Trophoblast cell (in vitro differentiated cells and primary cell): ENCODE data around the gene ANKRD33B.
A peak's percentile ranks its signal among the peaks of the same experiment; 100 is the strongest.

Experiments
- DNase-seq, 2 donors: peaks; one replicate each; pipeline ENCODE4 v3.0.0-alpha.2; 2016
- H2AFZ ChIP-seq: 2 replicates; pipeline ENCODE4 v1.6.1; 2013; ENCODE audit warnings: low read length, moderate library complexity, mild to moderate bottlenecking; ENCODE audit not compliant: insufficient read depth, poor library complexity
- H2AK5ac ChIP-seq: 2 replicates; pipeline ENCODE4 v1.6.1; 2013; ENCODE audit warnings: mild to moderate bottlenecking, low read length
- H2BK120ac ChIP-seq: 2 replicates; pipeline ENCODE4 v1.6.1; 2013; ENCODE audit warnings: low read length, mild to moderate bottlenecking, moderate library complexity; ENCODE audit not compliant: insufficient read depth, poor library complexity
- H2BK12ac ChIP-seq: 2 replicates; pipeline ENCODE4 v1.6.1; 2013; ENCODE audit warnings: mild to moderate bottlenecking, low read length, moderate library complexity
- H2BK5ac ChIP-seq: 2 replicates; pipeline ENCODE4 v1.6.1; 2013; ENCODE audit warnings: low read length, low read depth, moderate library complexity, mild to moderate bottlenecking; ENCODE audit not compliant: poor library complexity
- H3K14ac ChIP-seq: 2 replicates; pipeline ENCODE4 v1.6.1; 2013; ENCODE audit warnings: mild to moderate bottlenecking, low read length
- H3K18ac ChIP-seq: 2 replicates; pipeline ENCODE4 v1.6.1; 2013; ENCODE audit warnings: mild to moderate bottlenecking, low read length
- H3K23ac ChIP-seq: 2 replicates; pipeline ENCODE4 v1.6.1; 2013; ENCODE audit warnings: low read length
- H3K27ac ChIP-seq: 2 replicates; pipeline ENCODE4 v1.5.1; 2013; ENCODE audit warnings: low read depth, mild to moderate bottlenecking, inconsistent platforms, low read length, moderate library complexity
- H3K27me3 ChIP-seq: 2 replicates; pipeline ENCODE4 v1.6.1; 2013; ENCODE audit warnings: inconsistent platforms, mild to moderate bottlenecking, low read length, moderate library complexity; ENCODE audit not compliant: insufficient read depth
- H3K36me3 ChIP-seq, 2 experiments: 1 replicate in 1 of 2; 2 replicates in 1 of 2; pipeline ENCODE4 v1.6.1; 2013; ENCODE audit warnings: low read length in 2 of 2, mild to moderate bottlenecking in 2 of 2, moderate library complexity in 1 of 2; ENCODE audit not compliant: insufficient read depth in 2 of 2, control insufficient read depth in 1 of 2
- H3K4ac ChIP-seq: 2 replicates; pipeline ENCODE4 v1.6.1; 2013; ENCODE audit warnings: low read depth, mild to moderate bottlenecking, low read length, moderate library complexity
- H3K4me1 ChIP-seq, 2 experiments: 1 replicate in 1 of 2; 2 replicates in 1 of 2; pipeline ENCODE4 v1.6.1; 2013; ENCODE audit warnings: low read length in 2 of 2, mild to moderate bottlenecking in 2 of 2, moderate library complexity in 1 of 2; ENCODE audit not compliant: insufficient read depth in 2 of 2, control insufficient read depth in 1 of 2
- H3K4me2 ChIP-seq: 2 replicates; pipeline ENCODE4 v1.6.1; 2013; ENCODE audit warnings: inconsistent platforms, mild to moderate bottlenecking, low read length, moderate library complexity
- H3K4me3 ChIP-seq: 2 replicates; pipeline ENCODE4 v1.5.1; 2013; ENCODE audit warnings: mild to moderate bottlenecking, low read depth, low read length, inconsistent platforms
- H3K79me1 ChIP-seq: one replicate; pipeline ENCODE4 v1.6.1; 2013; ENCODE audit warnings: low read length
- H3K79me2 ChIP-seq: 2 replicates; pipeline ENCODE4 v1.6.1; 2013; ENCODE audit warnings: low read length, mild to moderate bottlenecking; ENCODE audit not compliant: control insufficient read depth, insufficient read depth, poor library complexity
- H3K9ac ChIP-seq: 2 replicates; pipeline ENCODE4 v1.6.1; 2013; ENCODE audit warnings: mild to moderate bottlenecking, low read length
- H3K9me3 ChIP-seq: 2 replicates; pipeline ENCODE4 v1.6.1; 2013; ENCODE audit warnings: low read depth, mild to moderate bottlenecking, control low read depth, inconsistent platforms, low read length; ENCODE audit not compliant: insufficient read depth
- H4K12ac ChIP-seq: 2 replicates; pipeline ENCODE4 v1.6.1; 2013; ENCODE audit warnings: low read depth, mild to moderate bottlenecking, low read length, moderate library complexity
- H4K8ac ChIP-seq: 2 replicates; pipeline ENCODE4 v1.6.1; 2013; ENCODE audit warnings: low read depth, mild to moderate bottlenecking, low read length, moderate library complexity
- H4K91ac ChIP-seq: one replicate; pipeline ENCODE4 v1.6.1; 2013; ENCODE audit warnings: low read depth, mild to moderate bottlenecking, low read length, moderate library complexity
- WGBS: extraction: QIAGEN DNeasy Blood & Tissue Kit; methylation state at CpG from one replicate; pipeline ENCODE4 v1.1.7; 2013; ENCODE audit warnings: missing lambda C conversion rate; ENCODE audit not compliant: insufficient read length, insufficient coverage; ENCODE audit errors: extremely low coverage; 5-methylcytosine and 5-hydroxymethylcytosine counted together

Gene ANKRD33B

GRCh38 chr5:10562201-10563109 is 1.4 kb upstream of the ANKRD33B start:
- no CpG with 5 or more reads among the region's 45 CpGs for WGBS

DNA sequence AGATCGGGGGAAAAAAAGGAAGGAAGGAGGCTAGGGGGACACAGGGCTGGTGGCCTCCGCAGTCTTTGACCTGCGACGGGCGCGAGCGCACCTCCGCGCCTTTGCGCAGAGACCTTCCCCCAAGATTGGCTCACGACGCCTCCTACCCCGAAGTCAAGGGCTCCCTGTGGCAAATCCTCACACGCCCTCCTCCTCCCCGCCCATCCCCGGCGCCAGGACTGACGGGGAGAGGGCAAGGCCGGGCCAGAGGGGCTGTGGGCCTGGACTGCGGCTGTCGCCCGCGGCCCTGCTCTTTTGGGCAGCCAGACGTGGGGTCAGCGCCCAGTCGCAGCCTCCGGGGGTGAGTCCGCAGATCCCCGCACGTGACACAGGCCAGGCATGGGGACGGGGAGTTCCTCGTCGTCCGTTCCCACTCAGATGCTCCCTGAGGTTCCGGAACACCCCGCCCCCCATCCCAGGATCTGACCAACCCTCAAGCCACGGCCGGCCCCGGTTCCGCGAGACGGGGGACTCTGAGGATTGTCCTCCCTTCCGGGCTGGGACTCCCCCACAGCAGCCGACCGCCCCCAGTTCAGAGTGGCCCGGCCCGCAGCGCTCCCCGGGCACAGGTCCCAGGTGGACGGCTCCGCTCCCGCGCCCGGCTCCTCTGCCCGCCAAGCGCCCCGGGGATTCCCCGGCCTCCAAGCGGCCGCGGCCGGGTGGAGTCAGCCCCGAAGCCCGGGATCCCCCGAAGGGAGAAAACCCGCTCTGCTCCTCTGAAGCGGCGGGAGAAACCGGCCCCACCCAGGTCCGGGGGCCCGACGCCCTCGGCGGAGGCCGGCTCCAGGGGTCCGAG is 543 bp upstream of the ANKRD33B start:
- Histone ChIP-seq H3K4me2 (peak overlapping the region; percentile 80), H3K9ac (peak overlapping the region; percentile 60), H4K8ac (peak overlapping the region; percentile 73), H2AFZ (peak overlapping the region; percentile 33), H2AK5ac (peak overlapping the region; percentile 70), H3K4me1 (peaks cover 34 to 39% of the 10 kb centered on the region in 2 experiments), H3K4ac (peak overlapping the region; percentile 61), H3K79me2 (peaks cover 16% of the 10 kb centered on the region), H3K18ac (peak overlapping the region; percentile 90), H4K12ac (peak overlapping the region; percentile 67), H3K36me3 (no peaks in the 10 kb centered on the region), H3K27me3 (no peaks in the 10 kb centered on the region), H3K4me3 (peak overlapping the region; percentile 77), H2BK120ac (peak overlapping the region; percentile 91), H3K27ac (peak overlapping the region; percentile 75), H2BK12ac (peak overlapping the region; percentile 67), H2BK5ac (peak overlapping the region; percentile 55), H4K91ac (peak overlapping the region; percentile 87), H3K14ac (peak overlapping the region; percentile 58), H3K23ac (no peak overlapping the region), H3K79me1 (peaks cover 33% of the 10 kb centered on the region), H3K9me3 (no peaks in the 10 kb centered on the region)
- no CpG with 5 or more reads among the region's 76 CpGs for WGBS
- peak; percentile 29 to 41 for DNase-seq

More at GRCh38 chr5:10562201-10563109, 1.4 kb upstream of the ANKRD33B start:
- H3K27ac ChIP-seq, result no peak overlapping the region
- peak overlapping the region; percentile 67 for H2BK12ac ChIP-seq
- peak overlapping the region; percentile 58 for H3K14ac ChIP-seq
- no peaks in the 10 kb centered on the region for H3K9me3 ChIP-seq
- H2AK5ac ChIP-seq, result peak overlapping the region; percentile 70
- H3K18ac ChIP-seq, result peak overlapping the region; percentile 69
- H2AFZ ChIP-seq, result no peak overlapping the region
- peak overlapping the region; percentile 80 for H3K4me2 ChIP-seq
- H3K79me1 ChIP-seq, result peaks cover 34% of the 10 kb centered on the region
- no peak overlapping the region for H3K23ac ChIP-seq
- H3K4me1 ChIP-seq, result peaks cover 31 to 37% of the 10 kb centered on the region in 2 experiments
- DNase-seq, result no peak
- H3K4ac ChIP-seq, result no peak overlapping the region
- H2BK120ac ChIP-seq, result peak overlapping the region; percentile 59
- H3K4me3 ChIP-seq, result no peak overlapping the region
- H3K79me2 ChIP-seq, result peaks cover 16% of the 10 kb centered on the region
- H3K36me3 ChIP-seq, result no peaks in the 10 kb centered on the region
- H2BK5ac ChIP-seq, result no peak overlapping the region
- peak overlapping the region; percentile 9 for H4K12ac ChIP-seq
- no peak overlapping the region for H3K9ac ChIP-seq
- H4K91ac ChIP-seq, result peak overlapping the region; percentile 87
- peak overlapping the region; percentile 73 for H4K8ac ChIP-seq
- no peaks in the 10 kb centered on the region for H3K27me3 ChIP-seq

DNA sequence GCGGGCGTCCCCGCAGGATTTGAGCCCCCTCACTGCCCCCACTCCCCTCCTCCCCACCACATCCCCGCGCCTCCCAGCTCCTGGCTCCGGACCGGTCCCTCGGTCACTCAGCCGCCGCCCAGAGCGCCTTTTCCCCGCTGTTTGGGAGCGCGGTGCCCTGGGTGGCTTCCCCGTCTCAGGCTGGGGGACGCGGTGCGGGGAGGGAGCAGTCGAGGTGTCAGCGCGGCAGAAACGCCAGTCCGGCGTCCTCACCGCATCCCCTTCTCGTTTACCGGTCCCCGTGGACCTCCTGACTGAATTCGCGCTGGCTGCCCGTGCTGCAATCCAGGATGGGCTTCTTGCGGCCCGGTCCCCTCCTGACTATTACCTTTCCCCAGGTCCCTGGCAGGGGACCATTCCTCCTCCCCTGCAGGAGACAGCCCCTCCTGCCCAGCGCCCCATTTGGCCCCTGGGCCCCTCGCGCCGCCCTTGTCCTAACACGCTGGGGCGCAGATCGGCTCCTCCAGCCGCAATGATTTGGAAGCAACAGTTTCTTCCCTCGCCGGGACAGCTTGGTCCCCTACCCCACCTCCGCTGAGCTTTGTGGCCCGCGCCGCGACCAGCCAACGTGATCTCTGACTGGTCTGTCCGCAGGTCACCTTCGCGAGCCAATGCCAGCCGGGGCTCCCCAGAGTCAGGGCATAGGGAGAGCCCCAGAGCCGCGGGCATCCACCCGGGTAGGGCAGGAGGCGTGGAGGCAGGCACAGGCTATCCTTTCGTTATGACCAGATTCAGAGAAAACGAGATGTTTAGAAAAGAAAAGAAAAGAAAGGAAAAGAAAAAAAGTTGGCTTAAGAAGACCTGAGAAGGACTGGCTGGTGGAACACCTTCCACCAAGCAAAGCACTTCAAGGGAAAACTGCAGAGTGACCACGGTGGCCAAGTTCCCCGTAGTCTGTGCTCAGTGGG is 1.2 kb downstream of the ANKRD33B start:
- no CpG with 5 or more reads among the region's 61 CpGs for WGBS
- H2BK5ac ChIP-seq, result no peak overlapping the region
- H3K4me3 ChIP-seq, result peak overlapping the region; percentile 90
- peaks cover 29% of the 10 kb centered on the region for H3K79me1 ChIP-seq
- peaks cover 37 to 47% of the 10 kb centered on the region in 2 experiments for H3K4me1 ChIP-seq
- peak overlapping the region; percentile 44 for H3K4ac ChIP-seq
- H4K8ac ChIP-seq, result no peak overlapping the region
- no peak overlapping the region for H2AFZ ChIP-seq
- peak overlapping the region; percentile 65 for H3K9ac ChIP-seq
- no peaks in the 10 kb centered on the region for H3K9me3 ChIP-seq
- no peak overlapping the region for H4K12ac ChIP-seq
- no peaks in the 10 kb centered on the region for H3K27me3 ChIP-seq
- no peak for DNase-seq
- peak overlapping the region; percentile 84 for H3K4me2 ChIP-seq
- H2AK5ac ChIP-seq, result no peak overlapping the region
- H3K18ac ChIP-seq, result peak overlapping the region; percentile 64
- H2BK12ac ChIP-seq, result no peak overlapping the region
- no peak overlapping the region for H2BK120ac ChIP-seq
- H4K91ac ChIP-seq, result peak overlapping the region; percentile 63
- no peak overlapping the region for H3K27ac ChIP-seq
- no peaks in the 10 kb centered on the region for H3K36me3 ChIP-seq
- no peak overlapping the region for H3K23ac ChIP-seq
- H3K14ac ChIP-seq, result peak overlapping the region; percentile 26
- H3K79me2 ChIP-seq, result peaks cover 16% of the 10 kb centered on the region
